Activated naive CD8-positive, alpha-beta T cell treated with anti-CD3 and anti-CD28 coated beads, Interleukin-2, amount 10 ng/mL, durations not matched to agents 7 days and 5 days (primary cell): ENCODE data around the gene PEAK3. TPM values are rescaled to one million over a fixed set of nuclear protein-coding genes. Genes with fewer than 3 reads are reported as not detected.

Source experiments
- ATAC-seq: fragments of 150-1000 bp; cut with Tn5 transposase; one replicate; pipeline ENCODE4 v1.10.0; 2021; ENCODE audit warnings: low read depth, moderate library complexity
- POLR2A ChIA-PET: fragments of 350-600 bp; sonication (Branson Sonifier 250); formaldehyde crosslinking; loops from one replicate; lab custom pipeline; 2021; ENCODE audit warnings: antibody characterized with exemption; lab: Charles Lee
- DNase-seq: peaks from one replicate; pipeline ENCODE4 v3.0.0; 2021
- H3K27ac Mint-ChIP-seq: one replicate; pipeline ENCODE4 v1.8.0; 2022; ENCODE audit warnings: mild to moderate bottlenecking, mixed read lengths
- H3K27me3 Mint-ChIP-seq: one replicate; pipeline ENCODE4 v1.8.0; 2022; ENCODE audit warnings: mild to moderate bottlenecking, moderate library complexity, mixed read lengths
- H3K36me3 Mint-ChIP-seq: one replicate; pipeline ENCODE4 v1.8.0; 2021; ENCODE audit warnings: mild to moderate bottlenecking, mixed read lengths
- H3K4me1 Mint-ChIP-seq: one replicate; pipeline ENCODE4 v1.8.0; 2021; ENCODE audit warnings: mixed read lengths
- H3K4me3 Mint-ChIP-seq: one replicate; pipeline ENCODE4 v1.8.0; 2022; ENCODE audit warnings: mild to moderate bottlenecking, moderate library complexity, mixed read lengths
- H3K9me3 Mint-ChIP-seq: one replicate; pipeline ENCODE4 v1.8.0; 2021; ENCODE audit warnings: mixed read lengths
- total RNA-seq, 2 experiments: library from RNA; stranded (reverse); gene quantifications; one replicate each; pipeline ENCODE4 v1.2.3, GENCODE V29; 2021

Gene PEAK3
- total RNA-seq, 2 experiments from 2014 or later = 0.14 TPM; not detected in 1

GRCh38 chr19:2278459-2279158 lies 3.4 kb downstream of the PEAK3 start:
- ATAC-seq = no peak
- POLR2A ChIA-PET = interaction anchor here (1.3 kb wide), 1 partner anchor 129 kb away, joined by 3 read pairs; no protein-coding TSS in a partner anchor
- Mint-ChIP-seq H3K27me3 (peaks cover 6% of the 10 kb centered on the region), H3K9me3 (no peaks in the 10 kb centered on the region), H3K4me1 (peaks cover 19% of the 10 kb centered on the region), H3K27ac (no peak overlapping the region), H3K4me3 (no peak overlapping the region), H3K36me3 (peaks cover 12% of the 10 kb centered on the region)
- no peak for DNase-seq

- Mint-ChIP-seq H3K27me3 (no peaks in the 10 kb centered on the region), H3K4me3 (no peak overlapping the region), H3K9me3 (no peaks in the 10 kb centered on the region), H3K4me1 (peaks cover 23% of the 10 kb centered on the region), H3K36me3 (peaks cover 16% of the 10 kb centered on the region), H3K27ac (no peak overlapping the region)
- DNase-seq (no peak), ATAC-seq (no peak)
- POLR2A ChIA-PET = interaction anchor here (0.6 kb wide), 1 partner anchor 41 kb away, joined by 3 read pairs; the partner anchor contains the start of gene PLEKHJ1
Measured at GRCh38 chr19:2277138-2277537, 4.8 kb downstream of the PEAK3 start.

- Mint-ChIP-seq H3K4me1 (peaks cover 23% of the 10 kb centered on the region), H3K27me3 (no peaks in the 10 kb centered on the region), H3K9me3 (no peaks in the 10 kb centered on the region), H3K36me3 (peaks cover 20% of the 10 kb centered on the region), H3K27ac (no peak overlapping the region), H3K4me3 (no peak overlapping the region)
- POLR2A ChIA-PET = interaction anchor here (0.6 kb wide), 2 partner anchors 41 to 475 kb away, joined by 3 read pairs; partner anchors contain the start of gene PLEKHJ1
- ATAC-seq (no peak), DNase-seq (no peak)
Measured at GRCh38 chr19:2276429-2276986, 5.5 kb downstream of the PEAK3 start.

GRCh38 chr19:2275588-2276428 lies 6.2 kb downstream of the PEAK3 start:
- POLR2A ChIA-PET = interaction anchor here (0.6 to 7.3 kb wide), 4 partner anchors 13 to 476 kb away, joined by 3 to 71 read pairs (median 5); partner anchors contain the start of gene PLEKHJ1
- H3K27me3 Mint-ChIP-seq = no peaks in the 10 kb centered on the region
- peaks cover 23% of the 10 kb centered on the region for H3K36me3 Mint-ChIP-seq
- no peaks in the 10 kb centered on the region for H3K9me3 Mint-ChIP-seq
- no peak overlapping the region for H3K4me3 Mint-ChIP-seq
- no peak for ATAC-seq
- no peak for DNase-seq
- no peak overlapping the region for H3K27ac Mint-ChIP-seq
- peaks cover 26% of the 10 kb centered on the region for H3K4me1 Mint-ChIP-seq

- Mint-ChIP-seq H3K9me3 (no peaks in the 10 kb centered on the region), H3K27me3 (no peaks in the 10 kb centered on the region), H3K27ac (peak overlapping the region; percentile 24), H3K4me1 (peaks cover 26% of the 10 kb centered on the region), H3K36me3 (peaks cover 23% of the 10 kb centered on the region), H3K4me3 (no peak overlapping the region)
- ATAC-seq (no peak), DNase-seq (peak; percentile 65)
- POLR2A ChIA-PET = interaction anchor here (0.6 to 7.3 kb wide), 5 partner anchors 9 to 39 kb away, joined by 3 to 71 read pairs (median 4); partner anchors contain the start of gene PLEKHJ1
Measured at GRCh38 chr19:2274931-2275535, 6.9 kb downstream of the PEAK3 start.

- POLR2A ChIA-PET = interaction anchor here (0.6 to 7.3 kb wide), 8 partner anchors 10 to 116 kb away, joined by 3 to 71 read pairs (median 4); partner anchors contain the start of gene PLEKHJ1
- peaks cover 26% of the 10 kb centered on the region for H3K4me1 Mint-ChIP-seq
- peaks cover 25% of the 10 kb centered on the region for H3K36me3 Mint-ChIP-seq
- H3K27me3 Mint-ChIP-seq = no peaks in the 10 kb centered on the region
- DNase-seq = no peak
- peak overlapping the region; percentile 80 for H3K4me3 Mint-ChIP-seq
- peak overlapping the region; percentile 92 for H3K27ac Mint-ChIP-seq
- no peaks in the 10 kb centered on the region for H3K9me3 Mint-ChIP-seq
- no peak for ATAC-seq
Measured at GRCh38 chr19:2274185-2274711, 7.7 kb downstream of the PEAK3 start.

- no peaks in the 10 kb centered on the region for H3K27me3 Mint-ChIP-seq
- H3K27ac Mint-ChIP-seq = peak overlapping the region; percentile 92
- POLR2A ChIA-PET = interaction anchor here (0.5 to 7.3 kb wide), 8 partner anchors 13 to 194 kb away, joined by 3 to 71 read pairs (median 4); partner anchors contain the start of genes AMH, JSRP1 and PLEKHJ1
- peak; percentile 67 for ATAC-seq
- H3K4me1 Mint-ChIP-seq = peaks cover 27% of the 10 kb centered on the region
- peak; percentile 92 for DNase-seq
- H3K4me3 Mint-ChIP-seq = peak overlapping the region; percentile 80
- H3K36me3 Mint-ChIP-seq = peaks cover 25% of the 10 kb centered on the region
- no peaks in the 10 kb centered on the region for H3K9me3 Mint-ChIP-seq
Measured at GRCh38 chr19:2273356-2274184, 8.4 kb downstream of the PEAK3 start.

GRCh38 chr19:2271234-2272103 lies 10.5 kb downstream of the PEAK3 start:
- no peaks in the 10 kb centered on the region for H3K27me3 Mint-ChIP-seq
- peak overlapping the region; percentile 90 for H3K4me3 Mint-ChIP-seq
- ATAC-seq (peak; percentile 0), DNase-seq (peak; percentile 52)
- no peaks in the 10 kb centered on the region for H3K9me3 Mint-ChIP-seq
- peak overlapping the region; percentile 88 for H3K27ac Mint-ChIP-seq
- peaks cover 25% of the 10 kb centered on the region for H3K36me3 Mint-ChIP-seq
- POLR2A ChIA-PET = interaction anchor here (0.6 to 7.3 kb wide), 13 partner anchors 10 to 764 kb away, joined by 3 to 71 read pairs (median 4); partner anchors contain the start of genes GADD45B, JSRP1, LSM7 and MBD3
- H3K4me1 Mint-ChIP-seq = peaks cover 34% of the 10 kb centered on the region

GRCh38 chr19:2270423-2271233 lies 11.3 kb downstream of the PEAK3 start:
- peaks cover 25% of the 10 kb centered on the region for H3K36me3 Mint-ChIP-seq
- peak overlapping the region; percentile 90 for H3K4me3 Mint-ChIP-seq
- POLR2A ChIA-PET = interaction anchor here (0.6 to 7.3 kb wide), 16 partner anchors 9 to 373 kb away, joined by 3 to 71 read pairs (median 4); partner anchors contain the start of genes AMH, AP3D1, GADD45B and JSRP1
- ATAC-seq (peak; percentile 6), DNase-seq (peak; percentile 75)
- H3K9me3 Mint-ChIP-seq = no peaks in the 10 kb centered on the region
- peak overlapping the region; percentile 69 for H3K27ac Mint-ChIP-seq
- H3K27me3 Mint-ChIP-seq = no peaks in the 10 kb centered on the region
- peaks cover 36% of the 10 kb centered on the region for H3K4me1 Mint-ChIP-seq

- ATAC-seq = no peak
- peak; percentile 59 for DNase-seq
- Mint-ChIP-seq H3K9me3 (no peaks in the 10 kb centered on the region), H3K4me3 (peak overlapping the region; percentile 90), H3K4me1 (peaks cover 35% of the 10 kb centered on the region), H3K27ac (peak overlapping the region; percentile 92), H3K36me3 (peaks cover 24% of the 10 kb centered on the region), H3K27me3 (no peaks in the 10 kb centered on the region)
- POLR2A ChIA-PET = interaction anchor here (0.6 to 7.3 kb wide), 12 partner anchors 9 to 372 kb away, joined by 3 to 71 read pairs (median 5); partner anchors contain the start of genes AMH, AP3D1, GADD45B and JSRP1
Measured at GRCh38 chr19:2270157-2270422, 11.9 kb downstream of the PEAK3 start.
